COR-L47 (cell line): ENCODE measurements around the gene FADD.

Source experiments
- DNase-seq: peaks from one replicate; lab custom pipeline; 2025; lab: John Stamatoyannopoulos, UW

Gene FADD

GRCh38 chr11:70202920-70203750, at the start of gene FADD:
Gene FADD, plus strand, starts transcription at chr11:70203296. Its CDS starts 164 bp downstream, at chr11:70203460.
- peak; percentile 94 for DNase-seq

- no peak for DNase-seq
Observed at GRCh38 chr11:70155386-70155785, 47.7 kb upstream of the FADD start.

GRCh38 chr11:70156291-70157037, 46.6 kb upstream of the FADD start:
- DNase-seq: no peak

GRCh38 chr11:70158201-70158600, 44.9 kb upstream of the FADD start:
- DNase-seq: no peak

- no peak for DNase-seq
Observed at GRCh38 chr11:70158757-70159389, 44.2 kb upstream of the FADD start.

- peak; percentile 64 for DNase-seq
Observed at GRCh38 chr11:70159627-70160570, 43.2 kb upstream of the FADD start.

GRCh38 chr11:70161043-70161625, 42.0 kb upstream of the FADD start:
- no peak for DNase-seq

GRCh38 chr11:70164705-70165104, 38.4 kb upstream of the FADD start:
- DNase-seq: no peak

GRCh38 chr11:70167120-70167519, 36.0 kb upstream of the FADD start:
- no peak for DNase-seq

- DNase-seq: no peak
Observed at GRCh38 chr11:70167723-70168404, 35.2 kb upstream of the FADD start.

GRCh38 chr11:70168405-70168754, 34.7 kb upstream of the FADD start:
- DNase-seq: no peak

- no peak for DNase-seq
Observed at GRCh38 chr11:70169127-70169526, 34.0 kb upstream of the FADD start.

GRCh38 chr11:70169632-70170031, 33.5 kb upstream of the FADD start:
- DNase-seq: no peak

- DNase-seq: no peak
Observed at GRCh38 chr11:70170596-70171210, 32.4 kb upstream of the FADD start.

- no peak for DNase-seq
Observed at GRCh38 chr11:70173018-70173417, 30.1 kb upstream of the FADD start.

- peak; percentile 46 for DNase-seq
Observed at GRCh38 chr11:70174547-70175235, 28.4 kb upstream of the FADD start.

- DNase-seq: no peak
Observed at GRCh38 chr11:70175236-70175698, 27.8 kb upstream of the FADD start.

GRCh38 chr11:70176940-70177689, 26.0 kb upstream of the FADD start:
- DNase-seq: no peak

- DNase-seq: no peak
Observed at GRCh38 chr11:70180906-70181305, 22.2 kb upstream of the FADD start.
